ENCODE results near the gene LPAR5. TPM values are rescaled to one million over a fixed set of nuclear protein-coding genes. Genes with fewer than 3 reads are reported as not detected.
"Not testable (repeated sequence)": the region's sequence is repeated elsewhere in the genome, so short reads cannot be mapped to it uniquely, and the experiment has no call there.

LPAR5 gene
- polyA plus RNA-seq, 3 donors, result 1.1 to 1.5 (median 1.4) TPM

GRCh38 chr12:6607751-6608591 is 27.8 kb downstream of the LPAR5 start:
- peak; percentile 76 for DNase-seq

- DNase-seq, result peak; percentile 57
Observed at GRCh38 chr12:6606331-6607131, 29.2 kb downstream of the LPAR5 start.

DNA sequence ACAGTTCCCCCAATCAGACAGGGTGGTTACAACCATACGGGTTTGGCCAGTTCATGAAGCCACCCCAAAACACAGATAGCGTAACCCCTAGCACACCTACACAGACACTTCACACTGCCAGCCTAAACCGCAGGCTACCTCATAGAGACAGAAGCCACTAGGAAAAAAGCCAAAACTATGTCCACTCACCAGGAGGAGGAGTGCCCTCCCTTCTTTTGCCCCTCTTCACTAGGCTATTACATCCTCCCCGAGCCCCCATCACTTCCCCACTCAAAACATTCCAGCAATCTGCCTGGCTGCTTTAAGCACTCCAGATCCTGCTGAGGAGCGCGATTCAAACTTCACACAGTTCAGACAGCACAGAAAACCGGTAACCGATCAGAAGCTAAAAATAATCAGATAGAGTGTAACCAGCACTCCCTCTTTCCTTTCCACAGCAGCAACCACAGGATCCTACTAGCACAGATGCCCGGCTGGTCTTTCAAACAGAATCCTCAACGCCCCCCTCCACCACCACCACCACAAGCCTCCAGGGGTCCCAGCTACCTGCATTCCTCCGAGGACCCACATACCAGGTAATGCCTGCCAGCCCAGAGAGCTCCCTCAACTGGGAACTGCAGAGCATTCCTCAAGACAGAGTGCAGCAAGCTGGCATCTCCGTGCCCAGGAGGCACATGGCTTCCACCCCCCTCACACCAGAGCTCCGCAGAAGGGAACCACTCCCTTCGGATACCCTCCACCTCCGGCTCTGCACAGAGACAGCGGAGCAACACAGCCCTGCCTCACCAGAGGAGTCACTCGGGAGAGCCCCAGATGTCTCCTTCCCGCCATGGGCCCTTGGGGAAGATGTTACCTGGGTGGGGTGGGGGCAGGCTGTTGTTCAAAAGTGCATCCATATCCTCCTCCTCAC is 30.1 kb downstream of the LPAR5 start:
- no peak for DNase-seq

DNA sequence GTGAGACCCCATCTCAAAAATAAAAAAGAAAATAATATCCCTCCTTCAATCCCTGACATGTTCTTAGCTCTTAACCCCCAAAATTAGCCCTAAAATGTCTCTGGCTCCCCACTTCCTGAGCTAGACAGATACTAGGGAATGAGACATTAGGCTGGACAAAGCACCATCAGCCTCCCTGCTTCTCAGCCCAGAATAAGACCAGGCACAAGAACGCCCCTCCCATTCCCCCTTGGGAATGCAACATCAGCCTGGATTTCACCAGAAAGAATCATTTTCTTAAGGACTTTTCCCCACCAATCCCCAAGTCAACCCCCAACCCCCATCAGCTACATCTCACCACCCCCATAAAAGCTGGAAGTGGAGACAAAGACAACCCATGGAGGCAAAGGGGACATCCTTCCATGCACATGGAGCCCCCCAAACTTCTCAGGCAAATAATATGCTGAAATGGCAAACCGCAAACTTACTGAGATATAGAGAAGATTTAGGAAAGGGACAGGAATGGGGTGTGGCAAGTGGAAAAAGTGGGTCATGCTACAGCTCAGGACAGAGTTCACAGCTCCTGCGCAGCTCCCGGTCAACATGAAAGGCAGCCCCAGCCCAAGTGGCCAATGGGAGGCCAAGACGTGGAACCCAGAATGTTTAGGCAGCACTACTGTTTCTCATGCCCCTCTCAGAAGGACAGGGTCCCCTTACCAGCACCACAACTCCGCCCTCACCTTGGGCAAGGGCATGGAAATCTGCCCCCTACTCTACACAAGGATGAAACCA is 31.3 kb downstream of the LPAR5 start:
- no peak for DNase-seq

GRCh38 chr12:6603095-6603567 is 32.6 kb downstream of the LPAR5 start:
- DNase-seq, result no peak

- DNase-seq, result no peak
Observed at GRCh38 chr12:6602526-6602925, 33.2 kb downstream of the LPAR5 start.

DNA sequence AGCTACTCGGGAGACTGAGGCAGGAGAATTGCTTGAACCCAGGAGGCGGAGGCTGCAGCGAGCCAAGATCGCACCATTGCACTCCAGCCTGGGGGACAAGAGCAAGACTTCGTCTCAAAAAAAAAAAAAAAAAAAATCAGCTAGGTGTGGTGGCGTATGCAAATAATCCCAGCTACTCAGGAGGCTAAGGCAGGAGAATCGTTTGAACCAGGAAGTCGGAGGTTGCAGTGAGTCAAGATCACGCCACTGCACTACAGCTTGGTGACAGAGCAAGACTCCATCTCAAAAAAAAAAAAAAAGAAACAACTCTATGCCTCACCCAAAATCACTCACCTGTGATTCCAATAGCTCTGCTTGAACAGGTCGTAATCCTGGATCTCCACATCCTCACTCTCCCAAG is 40.1 kb downstream of the LPAR5 start:
- DNase-seq, result not testable (repeated sequence)

- no peak for DNase-seq
Observed at GRCh38 chr12:6592087-6592486, 43.7 kb downstream of the LPAR5 start.

GRCh38 chr12:6586569-6586968 is 49.2 kb downstream of the LPAR5 start:
- DNase-seq, result not testable (repeated sequence)

DNA sequence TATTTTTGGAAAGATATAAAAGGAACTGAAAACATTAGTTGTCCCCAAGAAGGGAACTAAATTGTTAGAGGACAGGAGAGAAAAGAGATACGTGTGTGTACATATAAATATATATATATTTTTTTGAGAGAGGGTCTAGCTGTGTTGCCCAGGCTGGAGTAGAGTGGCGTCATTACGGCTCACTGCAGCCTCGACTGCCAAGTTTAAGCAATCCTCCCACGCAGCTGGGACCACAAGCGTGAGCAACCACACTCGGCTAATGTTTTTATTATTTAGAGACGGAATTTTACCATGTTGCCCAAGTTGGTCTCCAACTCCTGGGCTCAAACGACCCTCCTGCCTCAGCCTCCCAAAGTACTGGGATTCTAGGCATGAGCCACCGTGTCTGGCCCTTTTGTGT is 51.5 kb downstream of the LPAR5 start:
- no peak for DNase-seq

- no peak for DNase-seq
Observed at GRCh38 chr12:6582959-6583358, 52.8 kb downstream of the LPAR5 start.

- no peak for DNase-seq
Observed at GRCh38 chr12:6582196-6582595, 53.6 kb downstream of the LPAR5 start.

DNA sequence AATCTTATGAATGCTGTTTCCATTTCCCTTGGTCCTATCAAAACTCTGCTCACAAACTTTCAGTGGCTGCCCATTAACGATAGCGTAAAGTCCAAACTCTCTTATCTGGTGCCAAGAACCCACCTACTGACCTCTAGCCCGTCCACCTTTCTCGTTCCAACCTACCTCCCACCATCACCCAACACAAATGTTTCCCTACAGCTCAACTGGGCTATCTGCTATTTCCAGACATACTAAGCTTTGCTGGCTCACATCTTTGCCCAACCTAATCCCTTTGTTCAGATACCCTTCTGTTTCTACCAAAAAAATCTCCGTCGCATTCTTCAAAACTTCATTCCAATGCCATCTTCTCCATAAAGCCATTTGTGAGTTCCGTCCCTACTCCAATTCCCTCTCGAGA is 60.1 kb downstream of the LPAR5 start:
- DNase-seq, result no peak

DNA sequence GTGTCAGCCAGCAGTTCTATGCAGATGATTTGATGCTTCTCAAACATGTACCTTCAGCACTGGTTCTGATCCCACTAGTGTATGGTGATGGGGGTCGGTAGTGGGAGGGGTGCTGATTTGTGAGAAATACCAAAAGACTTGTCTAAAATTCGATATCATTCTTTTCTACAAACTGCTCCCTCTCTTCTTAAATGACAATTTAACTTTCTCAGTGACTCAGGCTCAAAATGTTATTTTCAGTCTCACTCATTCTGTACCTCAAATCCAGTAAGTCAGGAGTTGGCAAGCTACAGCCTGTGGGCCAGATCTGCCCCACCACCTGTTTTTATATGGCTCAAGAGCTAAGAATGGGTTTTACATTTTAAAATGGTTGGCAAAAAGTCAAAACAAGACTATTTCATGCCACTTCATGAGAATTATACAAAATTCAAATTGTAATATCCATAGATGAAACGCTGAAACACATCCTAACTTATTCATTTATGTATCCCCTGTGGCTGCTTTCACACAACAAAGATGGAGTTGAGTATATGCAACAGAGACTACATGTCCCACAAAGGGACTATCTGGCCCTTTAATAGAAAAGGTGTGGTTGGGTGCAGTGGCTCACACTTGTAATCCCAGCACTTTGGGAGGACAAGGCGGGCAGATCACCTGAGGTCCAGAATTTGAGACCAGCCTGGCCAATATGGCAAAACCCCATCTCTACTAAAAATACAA is 61.0 kb downstream of the LPAR5 start:
- no peak for DNase-seq

DNA sequence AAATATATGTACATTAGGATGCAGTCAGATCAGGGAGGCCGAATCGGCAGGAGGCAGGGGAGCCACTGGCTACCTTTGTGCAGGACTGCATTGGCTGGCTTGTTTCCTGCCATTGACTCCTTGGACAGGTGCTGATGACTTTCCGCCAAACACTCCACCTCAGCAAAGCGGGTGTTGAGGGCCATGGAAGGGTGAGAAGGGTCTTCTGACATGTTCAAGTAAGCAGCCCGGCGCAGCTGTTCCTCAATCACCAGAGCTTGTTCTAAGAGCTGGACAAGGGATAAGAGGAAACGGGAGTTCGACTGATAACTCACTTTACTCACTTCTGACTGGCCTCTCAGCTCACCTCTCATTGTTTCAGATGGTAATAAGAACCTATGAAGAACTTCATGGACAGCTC is 62.8 kb downstream of the LPAR5 start:
- no peak for DNase-seq

DNA sequence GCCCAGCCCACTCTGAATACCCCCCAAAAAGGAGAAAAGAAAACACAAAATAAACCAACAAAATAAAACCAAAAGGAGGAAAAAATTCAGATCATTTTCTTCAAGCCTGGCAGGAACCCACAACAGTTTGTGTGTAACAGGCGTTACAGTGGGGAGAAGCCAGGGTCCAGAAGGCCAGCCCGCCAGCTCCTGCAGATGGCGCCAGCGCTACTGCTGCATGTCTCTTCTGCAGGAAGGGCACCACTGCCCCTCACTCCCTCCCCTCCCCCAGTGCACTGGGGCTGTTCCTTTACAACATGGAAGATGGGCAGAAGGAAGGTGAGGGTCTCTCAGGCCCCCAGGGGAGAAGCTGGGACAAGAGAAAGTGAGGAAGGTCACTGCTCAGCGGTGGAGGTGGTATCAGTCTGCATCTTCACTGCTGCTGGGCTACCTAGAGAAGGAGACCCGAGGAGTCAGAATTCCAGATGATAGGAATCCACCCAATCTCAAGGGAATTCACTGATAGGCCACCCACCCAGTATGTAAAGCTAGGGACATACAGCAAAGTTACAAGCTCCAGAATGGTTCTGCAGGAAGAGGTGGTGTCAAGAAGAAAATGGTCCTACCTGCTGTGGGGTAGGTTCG is 65.4 kb downstream of the LPAR5 start:
- no peak for DNase-seq

DNA sequence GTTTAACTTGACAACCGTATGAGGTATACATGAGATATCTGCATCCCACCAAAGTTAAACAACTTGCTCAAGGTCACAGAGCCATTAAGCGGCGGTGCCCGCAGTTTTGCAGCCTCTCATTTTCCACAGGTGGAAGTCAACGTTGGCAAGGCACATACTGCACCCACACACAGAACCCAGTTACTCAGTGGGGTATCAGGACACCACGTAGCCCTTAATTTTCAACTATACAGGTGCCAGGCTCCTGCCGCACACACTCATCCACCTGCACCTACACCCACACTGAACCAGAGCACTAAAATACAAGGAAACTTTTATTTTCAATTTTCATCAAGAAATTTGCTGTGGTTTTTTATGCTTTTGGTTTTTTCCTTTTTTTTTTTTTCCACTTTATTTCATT is 66.0 kb downstream of the LPAR5 start:
- DNase-seq, result no peak

DNA sequence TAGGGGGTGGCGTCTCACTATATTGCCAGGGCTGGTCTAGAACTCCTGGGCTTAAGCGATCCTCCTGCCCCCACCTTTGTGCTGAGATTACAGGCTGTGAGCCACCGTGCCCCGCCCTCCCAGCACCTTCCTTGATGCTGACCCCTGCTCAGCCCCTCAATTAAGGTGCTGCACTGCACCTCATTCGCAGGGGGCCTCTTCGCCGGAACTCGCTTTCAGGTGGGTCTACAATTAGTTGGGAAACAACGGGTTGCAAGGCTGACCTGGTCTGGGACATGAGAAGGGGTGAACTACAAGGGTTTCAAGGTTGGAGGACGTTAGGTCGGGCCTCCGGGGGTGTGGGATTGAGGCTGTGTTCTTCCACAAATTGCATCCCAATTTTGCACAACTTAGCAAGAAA is 66.4 kb downstream of the LPAR5 start:
- no peak for DNase-seq

Data from renal pelvis (tissue), 4 donors.